GM12878 (cell line): Measurements from ENCODE around the gene KLF14. TPM values are rescaled to one million over a fixed set of nuclear protein-coding genes. Genes with fewer than 3 reads are reported as not detected.

Experiments
- ATAC-seq: fragments of 200-7000 bp; cut with Tn5 transposase; 3 replicates; pipeline ENCODE4 v1.9.1; 2020; ENCODE audit warnings: mild to moderate bottlenecking, moderate library complexity
- BruUV-seq: library from RNA; stranded (reverse); fragments of 400-500 nt; replicated peaks from 2 replicates; lab custom pipeline; 2021; lab: Mats Ljungman, UMichigan
- CTCF ChIA-PET: fragments of 300-600 bp; sonication (Branson Sonifier 250); formaldehyde crosslinking; extraction: SDS; loops from one replicate; lab custom pipeline; 2021; ENCODE audit warnings: inconsistent platforms; lab: Yijun Ruan, JAX
- POLR2A ChIA-PET: fragments of 350-600 bp; formaldehyde crosslinking; extraction: SDS; loops from one replicate; lab custom pipeline; 2021; ENCODE audit warnings: inconsistent platforms; lab: Charles Lee
- RAD21 ChIA-PET: fragments of 300-600 bp; sonication (Branson Sonifier 250); formaldehyde crosslinking; loops from one replicate; lab custom pipeline; 2023; ENCODE audit warnings: antibody characterized with exemption; ENCODE audit not compliant: unreplicated experiment; lab: Charles Lee
- SMC1A ChIA-PET: fragments of 300-600 bp; sonication (Branson Sonifier 250); formaldehyde crosslinking; loops from one replicate; lab custom pipeline; 2023; ENCODE audit not compliant: unreplicated experiment, uncharacterized antibody; lab: Charles Lee
- DNase-seq: peaks from one replicate; pipeline ENCODE4 v3.0.0-alpha.2; 2011; ENCODE audit warnings: low read depth, low spot score
- FAIRE-seq: peaks from 3 replicates; lab custom pipeline; 2011; peaks lifted over from hg19 to GRCh38; lab: Jason Lieb, UNC
- H2AFZ ChIP-seq: 2 replicates; pipeline ENCODE4 v1.6.0; 2011; ENCODE audit warnings: low read depth, low read length, control low read depth; ENCODE audit not compliant: control insufficient read depth
- H3K27ac ChIP-seq: 2 replicates; pipeline ENCODE4 v1.5.1; 2011; ENCODE audit warnings: control low read depth; ENCODE audit not compliant: control insufficient read depth, insufficient read depth
- H3K27me3 ChIP-seq, 2 experiments: replicated peaks in 1 of 2; 2 replicates each; pipeline versions ENCODE4 v1.6.0 to v1.6.1; 2011; ENCODE audit warnings: low read length in 1 of 2; ENCODE audit not compliant: control insufficient read depth in 2 of 2, insufficient read depth in 2 of 2
- H3K36me3 ChIP-seq, 2 experiments: 2 replicates each; pipeline ENCODE4 v1.5.1; 2011; ENCODE audit warnings: low read length in 1 of 2; ENCODE audit not compliant: control insufficient read depth in 2 of 2, insufficient read depth in 2 of 2
- H3K4me1 ChIP-seq: 2 replicates; pipeline ENCODE4 v1.6.1; 2011; ENCODE audit warnings: mild to moderate bottlenecking, low read length, moderate library complexity, mixed read lengths; ENCODE audit not compliant: control insufficient read depth, insufficient read depth
- H3K4me2 ChIP-seq: 2 replicates; pipeline ENCODE4 v1.6.0; 2011; ENCODE audit warnings: control low read depth; ENCODE audit not compliant: control insufficient read depth, insufficient read depth
- H3K4me3 ChIP-seq: fragments of 200-600 bp; sonication (generic); 2 replicates; pipeline ENCODE4 v1.5.1; 2016
- H3K79me2 ChIP-seq: 2 replicates; pipeline ENCODE4 v1.6.0; 2011; ENCODE audit warnings: low read length; ENCODE audit not compliant: control insufficient read depth, insufficient read depth
- H3K9ac ChIP-seq: 2 replicates; pipeline ENCODE4 v1.8.0; 2011; ENCODE audit warnings: low read length, control low read depth, mixed read lengths; ENCODE audit not compliant: control insufficient read depth, insufficient read depth
- H3K9me3 ChIP-seq: replicated peaks from 3 replicates; pipeline ENCODE4 v1.5.1; 2011; ENCODE audit warnings: mild to moderate bottlenecking, low read length; ENCODE audit not compliant: control insufficient read depth, insufficient read depth
- H4K20me1 ChIP-seq: 2 replicates; pipeline ENCODE4 v1.6.0; 2011; ENCODE audit not compliant: control insufficient read depth, insufficient read depth
- HDAC6 ChIP-seq: fragments of 200-600 bp; sonication (generic); IDR thresholded peaks from one replicate; pipeline ENCODE4 v1.8.0; 2017; ENCODE audit warnings: antibody characterized with exemption; ENCODE audit not compliant: unreplicated experiment
- KLF5 ChIP-seq: fragments of 450-650 bp; IDR thresholded peaks from 2 replicates; pipeline ENCODE4 v1.6.1; 2014; ENCODE audit warnings: mild to moderate bottlenecking; ENCODE audit not compliant: partially characterized antibody
- NBN ChIP-seq: fragments of 450-650 bp; IDR thresholded peaks from 2 replicates; pipeline ENCODE4 v1.6.1; 2016
- PML ChIP-seq: IDR thresholded peaks from 2 replicates; pipeline ENCODE4 v1.6.1; 2012; ENCODE audit warnings: low read length, inconsistent platforms
- POLR2AphosphoS5 ChIP-seq: IDR thresholded peaks from 2 replicates; pipeline ENCODE4 v1.6.1; 2011; ENCODE audit warnings: mild to moderate bottlenecking, low read length, inconsistent platforms
- RBBP5 ChIP-seq: fragments of 200-600 bp; sonication (generic); conservative IDR thresholded peaks from 2 replicates; pipeline ENCODE4 v1.6.1; 2016
- SMARCA5 ChIP-seq: fragments of 450-650 bp; IDR thresholded peaks from 2 replicates; pipeline ENCODE4 v1.6.1; 2017; ENCODE audit warnings: mild to moderate bottlenecking
- SRF ChIP-seq, 2 experiments: IDR thresholded peaks; 2 replicates each; pipeline ENCODE4 v1.6.1; 2011; ENCODE audit warnings: low read depth in 2 of 2, low read length in 2 of 2, mild to moderate bottlenecking in 1 of 2, moderate library complexity in 1 of 2
- TCF7 ChIP-seq: IDR thresholded peaks from 2 replicates; pipeline ENCODE4 v1.6.1; 2014; ENCODE audit warnings: antibody characterized with exemption, borderline replicate concordance
- WGBS: methylation state at CpG from one replicate; pipeline ENCODE4 v1.1.6; 2016; ENCODE audit warnings: low lambda C conversion rate; ENCODE audit not compliant: insufficient replicate concordance, insufficient coverage; ENCODE audit errors: missing lambda C conversion rate; 5-methylcytosine and 5-hydroxymethylcytosine counted together
- in situ Hi-C: fragments of 300-500 bp; cut with MboI; formaldehyde crosslinking; loops from 9 replicates; pipeline ENCODE4 v1.14.3; 2018; ENCODE audit warnings: mixed read lengths
- intact Hi-C: fragments of 100-400 bp; cut with micrococcal nuclease; formaldehyde crosslinking; loops from one replicate; pipeline ENCODE4 v1.14.2; 2022; ENCODE audit not compliant: unreplicated experiment
- polyA plus RNA-seq, 11 experiments: library from polyadenylated mRNA; depleted of rRNA in 4 of 11; unstranded in 6 of 11; stranded (reverse) in 5 of 11; fragments of >200 nt; fragmentation: Nextera tagmentation in 4 of 11; fragmentation: Illumina TruSeq in 1 of 11; extraction: Ambion mirVana in 4 of 11; extraction: Trizol in 1 of 11; gene quantifications; 1 replicate in 1 of 11; 2 replicates in 10 of 11; pipeline versions ENCODE4 v1.2.1 to v1.2.3, GENCODE V29; 2011 to 2016; ENCODE audit warnings: inconsistent platforms in 2 of 11, missing spikeins in 2 of 11, low read depth in 1 of 11
- total RNA-seq, 4 experiments: library from RNA; depleted of rRNA in 3 of 4; stranded (reverse); fragments of >200 nt in 3 of 4; fragmentation: Illumina TruSeq in 1 of 4; extraction: Trizol in 1 of 4; gene quantifications; 2 replicates each; pipeline versions ENCODE4 v1.2.1 to v1.2.3, GENCODE V29; 2013 to 2021
- TF ChIP-seq, protein P1 (sequence below): IDR thresholded peaks from 2 replicates; pipeline ENCODE4 v1.6.1; 2011; ENCODE audit warnings: borderline replicate concordance, low read depth, mild to moderate bottlenecking, moderate library complexity, low read length; ENCODE audit not compliant: insufficient read depth, poor library complexity, severe bottlenecking
- TF ChIP-seq, protein P2 (sequence below): fragments of 450-650 bp; IDR thresholded peaks from 2 replicates; pipeline ENCODE4 v1.6.1; 2017; ENCODE audit warnings: borderline replicate concordance
- TF ChIP-seq, protein P3 (sequence below): fragments of 450-650 bp; IDR thresholded peaks from 2 replicates; pipeline ENCODE4 v1.6.1; 2017; ENCODE audit warnings: low read depth, mild to moderate bottlenecking, moderate library complexity
- TF ChIP-seq, protein P4 (sequence below): fragments of 450-650 bp; IDR thresholded peaks from 2 replicates; pipeline ENCODE4 v1.6.1; 2018; ENCODE audit warnings: borderline replicate concordance, mild to moderate bottlenecking; ENCODE audit not compliant: partially characterized antibody

Gene KLF14
- total and polyA plus RNA-seq, 10 of the 15 experiments (the other 5 are each of a cell fraction or from before 2014, with no cell fraction given): 0.06 TPM; not detected in 9

DNA sequence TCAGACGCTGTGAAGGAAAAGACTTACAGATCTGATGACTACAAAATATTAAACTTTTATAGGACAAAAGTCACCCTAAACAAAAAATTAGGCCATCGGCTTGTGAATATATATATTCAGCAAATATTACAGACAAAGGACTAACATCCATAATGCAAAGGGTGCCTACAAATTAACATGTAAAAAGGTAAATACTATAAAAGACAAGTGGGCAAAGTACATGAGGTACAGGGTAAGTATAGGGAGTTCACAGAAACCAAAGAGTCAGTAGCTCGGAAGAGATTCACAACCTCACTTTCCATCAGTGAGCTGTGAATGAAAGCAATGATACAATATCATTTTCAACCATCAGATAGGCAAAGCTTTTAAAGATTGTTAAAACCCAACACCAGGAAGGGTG, 16.7 kb upstream of the KLF14 start (continued):
- TF ChIP-seq SRF (IDR thresholded peaks at IDR 0.05; ENCODE audit: low read depth in 2 of 2, low read length in 2 of 2) (no peak), HDAC6 (no peak)
- TF ChIP-seq, protein P1, sequence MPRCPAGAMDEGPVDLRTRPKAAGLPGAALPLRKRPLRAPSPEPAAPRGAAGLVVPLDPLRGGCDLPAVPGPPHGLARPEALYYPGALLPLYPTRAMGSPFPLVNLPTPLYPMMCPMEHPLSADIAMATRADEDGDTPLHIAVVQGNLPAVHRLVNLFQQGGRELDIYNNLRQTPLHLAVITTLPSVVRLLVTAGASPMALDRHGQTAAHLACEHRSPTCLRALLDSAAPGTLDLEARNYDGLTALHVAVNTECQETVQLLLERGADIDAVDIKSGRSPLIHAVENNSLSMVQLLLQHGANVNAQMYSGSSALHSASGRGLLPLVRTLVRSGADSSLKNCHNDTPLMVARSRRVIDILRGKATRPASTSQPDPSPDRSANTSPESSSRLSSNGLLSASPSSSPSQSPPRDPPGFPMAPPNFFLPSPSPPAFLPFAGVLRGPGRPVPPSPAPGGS: no peak

DNA sequence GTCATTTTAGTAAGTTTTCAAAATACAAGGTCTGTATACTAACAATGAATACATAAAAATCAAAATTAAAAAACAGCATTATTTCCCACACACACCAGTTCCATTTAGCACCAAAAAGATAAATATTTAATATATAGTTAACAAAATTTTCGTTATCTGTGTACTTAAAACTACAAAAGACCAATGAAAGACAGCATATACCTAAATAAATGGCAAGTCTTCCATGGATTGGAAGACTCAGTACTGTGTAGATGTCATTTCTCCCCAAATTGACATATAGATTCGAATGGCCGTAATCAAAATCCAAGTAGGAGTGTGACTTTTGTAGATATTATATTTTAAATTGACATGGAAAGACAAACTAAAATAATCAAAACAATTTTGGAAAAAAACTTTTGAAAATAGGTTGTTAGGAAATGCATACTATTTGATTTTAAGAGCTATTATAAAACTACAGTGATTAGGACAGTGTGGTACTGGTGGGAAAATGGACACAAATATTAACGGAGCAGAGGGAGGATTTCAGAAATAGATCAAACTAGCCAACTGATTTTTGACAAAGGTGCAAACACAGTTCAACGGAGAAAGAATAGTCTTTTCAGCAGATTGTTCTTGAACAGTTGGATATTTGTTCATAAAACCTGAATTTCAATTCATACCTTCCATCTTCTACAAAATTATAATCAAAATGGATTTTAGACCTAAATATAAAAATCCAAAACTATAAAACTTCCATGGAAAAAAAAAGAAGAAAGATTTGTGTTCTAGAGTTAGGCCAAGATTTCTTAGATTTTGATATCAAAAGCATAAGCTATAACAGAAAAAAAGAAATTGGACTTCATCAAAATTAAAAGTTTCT, 14.8 kb upstream of the KLF14 start:
- Histone ChIP-seq H3K9me3 (no peaks in the 10 kb centered on the region), H4K20me1 (no peaks in the 10 kb centered on the region), H3K4me1 (no peaks in the 10 kb centered on the region), H3K36me3 (no peaks in the 10 kb centered on the region), H3K79me2 (no peaks in the 10 kb centered on the region), H3K4me2 (no peak overlapping the region), H3K27ac (no peak overlapping the region), H3K9ac (no peak overlapping the region), H2AFZ (no peak overlapping the region), H3K27me3 (no peaks in the 10 kb centered on the region; a peak in 1 of 4 replicates), H3K4me3 (no peak overlapping the region)
- FAIRE-seq (no peak), ATAC-seq (no peak), DNase-seq (no peak)
- 44% methylated on average over 5 of the region's 5 CpGs for WGBS
- POLR2A ChIA-PET: no interaction called here
- BruUV-seq: no TSS peak
- intact Hi-C loops (no loop called here), in situ Hi-C loops (no loop called here)
- CTCF ChIA-PET: interaction anchor here (0.9 to 1.4 kb wide), 2 partner anchors 9 to 676 kb away, joined by 3 to 9 read pairs; no protein-coding TSS in a partner anchor
- RAD21 ChIA-PET: no interaction called here
- SMC1A ChIA-PET: interaction anchor here (0.6 to 1.2 kb wide), 3 partner anchors 9 to 739 kb away, joined by 3 read pairs; no protein-coding TSS in a partner anchor
- TF ChIP-seq, protein P2, sequence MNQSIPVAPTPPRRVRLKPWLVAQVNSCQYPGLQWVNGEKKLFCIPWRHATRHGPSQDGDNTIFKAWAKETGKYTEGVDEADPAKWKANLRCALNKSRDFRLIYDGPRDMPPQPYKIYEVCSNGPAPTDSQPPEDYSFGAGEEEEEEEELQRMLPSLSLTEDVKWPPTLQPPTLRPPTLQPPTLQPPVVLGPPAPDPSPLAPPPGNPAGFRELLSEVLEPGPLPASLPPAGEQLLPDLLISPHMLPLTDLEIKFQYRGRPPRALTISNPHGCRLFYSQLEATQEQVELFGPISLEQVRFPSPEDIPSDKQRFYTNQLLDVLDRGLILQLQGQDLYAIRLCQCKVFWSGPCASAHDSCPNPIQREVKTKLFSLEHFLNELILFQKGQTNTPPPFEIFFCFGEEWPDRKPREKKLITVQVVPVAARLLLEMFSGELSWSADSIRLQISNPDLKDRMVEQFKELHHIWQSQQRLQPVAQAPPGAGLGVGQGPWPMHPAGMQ: no peak
- TF ChIP-seq POLR2AphosphoS5 (no peak), KLF5 (no peak), PML (no peak), TCF7 (no peak), SMARCA5 (no peak), RBBP5 (no peak), NBN (no peak)
- TF ChIP-seq, protein P3, sequence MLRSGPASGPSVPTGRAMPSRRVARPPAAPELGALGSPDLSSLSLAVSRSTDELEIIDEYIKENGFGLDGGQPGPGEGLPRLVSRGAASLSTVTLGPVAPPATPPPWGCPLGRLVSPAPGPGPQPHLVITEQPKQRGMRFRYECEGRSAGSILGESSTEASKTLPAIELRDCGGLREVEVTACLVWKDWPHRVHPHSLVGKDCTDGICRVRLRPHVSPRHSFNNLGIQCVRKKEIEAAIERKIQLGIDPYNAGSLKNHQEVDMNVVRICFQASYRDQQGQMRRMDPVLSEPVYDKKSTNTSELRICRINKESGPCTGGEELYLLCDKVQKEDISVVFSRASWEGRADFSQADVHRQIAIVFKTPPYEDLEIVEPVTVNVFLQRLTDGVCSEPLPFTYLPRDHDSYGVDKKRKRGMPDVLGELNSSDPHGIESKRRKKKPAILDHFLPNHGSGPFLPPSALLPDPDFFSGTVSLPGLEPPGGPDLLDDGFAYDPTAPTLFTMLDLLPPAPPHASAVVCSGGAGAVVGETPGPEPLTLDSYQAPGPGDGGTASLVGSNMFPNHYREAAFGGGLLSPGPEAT: no peak
- TF ChIP-seq, protein P4, sequence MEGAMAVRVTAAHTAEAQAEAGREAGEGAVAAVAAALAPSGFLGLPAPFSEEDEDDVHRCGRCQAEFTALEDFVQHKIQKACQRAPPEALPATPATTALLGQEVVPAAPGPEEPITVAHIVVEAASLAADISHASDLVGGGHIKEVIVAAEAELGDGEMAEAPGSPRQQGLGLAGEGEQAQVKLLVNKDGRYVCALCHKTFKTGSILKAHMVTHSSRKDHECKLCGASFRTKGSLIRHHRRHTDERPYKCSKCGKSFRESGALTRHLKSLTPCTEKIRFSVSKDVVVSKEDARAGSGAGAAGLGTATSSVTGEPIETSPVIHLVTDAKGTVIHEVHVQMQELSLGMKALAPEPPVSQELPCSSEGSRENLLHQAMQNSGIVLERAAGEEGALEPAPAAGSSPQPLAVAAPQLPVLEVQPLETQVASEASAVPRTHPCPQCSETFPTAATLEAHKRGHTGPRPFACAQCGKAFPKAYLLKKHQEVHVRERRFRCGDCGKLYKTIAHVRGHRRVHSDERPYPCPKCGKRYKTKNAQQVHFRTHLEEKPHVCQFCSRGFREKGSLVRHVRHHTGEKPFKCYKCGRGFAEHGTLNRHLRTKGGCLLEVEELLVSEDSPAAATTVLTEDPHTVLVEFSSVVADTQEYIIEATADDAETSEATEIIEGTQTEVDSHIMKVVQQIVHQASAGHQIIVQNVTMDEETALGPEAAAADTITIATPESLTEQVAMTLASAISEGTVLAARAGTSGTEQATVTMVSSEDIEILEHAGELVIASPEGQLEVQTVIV: no peak
